ENCODE data around the gene TMEM240.

DNA sequence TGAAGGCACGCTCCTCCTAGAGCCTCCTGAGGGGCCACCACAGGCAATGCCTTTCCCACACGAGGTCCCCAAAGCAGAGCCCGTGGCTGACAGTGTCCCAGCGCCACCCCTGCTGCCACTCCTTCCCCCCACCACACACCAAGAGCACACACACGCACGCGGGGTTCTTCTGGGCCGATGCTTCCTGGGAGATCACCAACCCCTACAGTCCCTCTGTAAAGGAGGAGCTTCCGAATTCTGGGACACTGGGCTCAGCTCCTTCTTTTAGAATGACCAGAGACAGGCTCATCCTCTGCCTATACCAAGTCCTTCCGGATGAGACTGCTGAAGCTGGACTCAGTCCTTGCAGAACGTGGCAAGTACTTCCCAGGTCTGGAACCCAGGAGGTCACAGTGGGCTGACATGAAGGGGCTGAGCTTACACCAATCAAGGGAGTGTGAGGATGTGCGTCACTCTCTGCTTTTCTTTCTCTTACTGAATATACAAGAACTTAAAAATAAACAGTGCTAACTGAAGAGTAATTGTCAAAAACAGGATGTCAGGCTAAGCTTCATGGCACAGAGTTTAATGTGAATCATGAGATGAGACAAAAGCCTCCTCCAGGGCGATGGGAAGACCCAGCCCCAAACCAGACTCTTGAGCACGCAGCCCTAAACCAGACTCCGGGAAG, 21.5 kb upstream of the TMEM240 start:
- TF ChIP-seq, protein P1, sequence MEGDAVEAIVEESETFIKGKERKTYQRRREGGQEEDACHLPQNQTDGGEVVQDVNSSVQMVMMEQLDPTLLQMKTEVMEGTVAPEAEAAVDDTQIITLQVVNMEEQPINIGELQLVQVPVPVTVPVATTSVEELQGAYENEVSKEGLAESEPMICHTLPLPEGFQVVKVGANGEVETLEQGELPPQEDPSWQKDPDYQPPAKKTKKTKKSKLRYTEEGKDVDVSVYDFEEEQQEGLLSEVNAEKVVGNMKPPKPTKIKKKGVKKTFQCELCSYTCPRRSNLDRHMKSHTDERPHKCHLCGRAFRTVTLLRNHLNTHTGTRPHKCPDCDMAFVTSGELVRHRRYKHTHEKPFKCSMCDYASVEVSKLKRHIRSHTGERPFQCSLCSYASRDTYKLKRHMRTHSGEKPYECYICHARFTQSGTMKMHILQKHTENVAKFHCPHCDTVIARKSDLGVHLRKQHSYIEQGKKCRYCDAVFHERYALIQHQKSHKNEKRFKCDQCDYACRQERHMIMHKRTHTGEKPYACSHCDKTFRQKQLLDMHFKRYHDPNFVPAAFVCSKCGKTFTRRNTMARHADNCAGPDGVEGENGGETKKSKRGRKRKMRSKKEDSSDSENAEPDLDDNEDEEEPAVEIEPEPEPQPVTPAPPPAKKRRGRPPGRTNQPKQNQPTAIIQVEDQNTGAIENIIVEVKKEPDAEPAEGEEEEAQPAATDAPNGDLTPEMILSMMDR (IDR thresholded peaks at IDR 0.05 in 8 of 11, conservative IDR thresholded peaks at IDR 0.05 in 3 of 11), result no peak
- peak; percentile 9 to 46 (median 11) for TF ChIP-seq POLR2AphosphoS5 (IDR thresholded peaks at IDR 0.05)

All from spleen (tissue), 7 donors.